ENCODE measurements around the gene GRK2. TPM values are rescaled to one million over a fixed set of nuclear protein-coding genes. Genes with fewer than 3 reads are reported as not detected.
A peak's percentile ranks its signal among the peaks of the same experiment; 100 is the strongest.

The GRK2 gene
- total RNA-seq, 1 donor from 2014 or later: 101 TPM

GRCh38 chr11:67313125-67313890, 47.0 kb downstream of the GRK2 start:
- DNase-seq (no peak), ATAC-seq (no peak)
- intact Hi-C loops (cut with DNase I): loop anchor here (10.0 kb wide), 1 partner anchor 49 kb away; the partner anchor contains the start of gene GRK2
- TF ChIP-seq CTCF (IDR thresholded peaks at IDR 0.05): no peak
- peak overlapping the region; percentile 62 for H3K27ac ChIP-seq
- H3K4me1 ChIP-seq: peaks cover 24% of the 10 kb centered on the region
- no peaks in the 10 kb centered on the region for H3K27me3 ChIP-seq (ENCODE audit: low read depth)
- H3K4me3 ChIP-seq: no peak overlapping the region
- H3K9me3 ChIP-seq: no peaks in the 10 kb centered on the region
- peaks cover 35% of the 10 kb centered on the region for H3K36me3 ChIP-seq

- Histone ChIP-seq H3K27me3 (ENCODE audit: low read depth) (no peaks in the 10 kb centered on the region), H3K4me1 (peaks cover 32% of the 10 kb centered on the region), H3K27ac (no peak overlapping the region), H3K9me3 (no peaks in the 10 kb centered on the region), H3K4me3 (no peak overlapping the region), H3K36me3 (peaks cover 26% of the 10 kb centered on the region)
- intact Hi-C loops (cut with DNase I): loop anchor here (10.0 kb wide), 1 partner anchor 49 kb away; the partner anchor contains the start of gene GRK2
- ATAC-seq (no peak), DNase-seq (no peak)
- no peak for TF ChIP-seq CTCF (IDR thresholded peaks at IDR 0.05)
Observed at GRCh38 chr11:67314218-67314617, 47.9 kb downstream of the GRK2 start.

GRCh38 chr11:67315325-67315909, 49.1 kb downstream of the GRK2 start:
- intact Hi-C loops (cut with DNase I): loop anchor here (10.0 kb wide), 1 partner anchor 51 kb away; the partner anchor contains the start of gene GRK2
- no peak for TF ChIP-seq CTCF (IDR thresholded peaks at IDR 0.05)
- Histone ChIP-seq H3K27ac (no peak overlapping the region), H3K36me3 (peaks cover 14% of the 10 kb centered on the region), H3K9me3 (no peaks in the 10 kb centered on the region), H3K4me3 (no peak overlapping the region), H3K4me1 (peaks cover 32% of the 10 kb centered on the region), H3K27me3 (ENCODE audit: low read depth) (no peaks in the 10 kb centered on the region)
- ATAC-seq: no peak
- DNase-seq: no peak

- TF ChIP-seq CTCF (IDR thresholded peaks at IDR 0.05): no peak
- Histone ChIP-seq H3K27ac (peak overlapping the region; percentile 96), H3K9me3 (no peaks in the 10 kb centered on the region), H3K27me3 (ENCODE audit: low read depth) (no peaks in the 10 kb centered on the region), H3K4me3 (peak overlapping the region; percentile 95), H3K36me3 (peaks cover under 1% of the 10 kb centered on the region), H3K4me1 (peaks cover 32% of the 10 kb centered on the region)
- DNase-seq (no peak), ATAC-seq (peak in 1 of 2 donors; percentile 1)
- intact Hi-C loops (cut with DNase I): loop anchor here (10.0 kb wide), 1 partner anchor 52 kb away; the partner anchor contains the start of gene GRK2
Observed at GRCh38 chr11:67316882-67317204, 50.6 kb downstream of the GRK2 start.

GRCh38 chr11:67317205-67317887, 51.1 kb downstream of the GRK2 start:
- DNase-seq (peak; percentile 97), ATAC-seq (peak; percentile 94 to 96)
- Histone ChIP-seq H3K4me1 (peaks cover 30% of the 10 kb centered on the region), H3K36me3 (no peaks in the 10 kb centered on the region), H3K27ac (peak overlapping the region; percentile 96), H3K4me3 (peak overlapping the region; percentile 95), H3K27me3 (ENCODE audit: low read depth) (no peaks in the 10 kb centered on the region), H3K9me3 (no peaks in the 10 kb centered on the region)
- TF ChIP-seq CTCF (IDR thresholded peaks at IDR 0.05): peak; percentile 97
- intact Hi-C loops (cut with DNase I): loop anchor here (10.0 kb wide), 1 partner anchor 53 kb away; the partner anchor contains the start of gene GRK2
